Gastroesophageal sphincter (tissue), 4 donors: ENCODE results near the gene ATP5F1D. TPM values are rescaled to one million over a fixed set of nuclear protein-coding genes. Genes with fewer than 3 reads are reported as not detected.
A peak's percentile ranks its signal among the peaks of the same experiment; 100 is the strongest.

Source experiments
- ATAC-seq: fragments of 150-250 bp; one replicate; pipeline ENCODE4 v1.9.1; 2016; ENCODE audit warnings: mild to moderate bottlenecking, moderate library complexity
- H3K27ac ChIP-seq, 4 donors: fragments of 200-600 bp; sonication (generic) in 3 of 4; 1 replicate in 3 of 4; 2 replicates in 1 of 4; pipeline ENCODE4 v1.5.1; 2016 to 2019
- H3K27me3 ChIP-seq: fragments of 200-600 bp; sonication (generic); one replicate; pipeline ENCODE4 v1.5.1; 2019
- H3K36me3 ChIP-seq, 2 donors: fragments of 200-600 bp; sonication (generic); one replicate each; pipeline ENCODE4 v1.5.1; 2019; ENCODE audit warnings: control low read depth in 1 of 2
- H3K4me1 ChIP-seq, 3 donors: fragments of 200-600 bp; sonication (generic); 1 replicate in 2 of 3; 2 replicates in 1 of 3; pipeline ENCODE4 v1.5.1; 2016 to 2019; ENCODE audit warnings: control low read depth in 2 of 3
- H3K4me3 ChIP-seq, 2 donors: fragments of 200-600 bp; sonication (generic); one replicate each; pipeline ENCODE4 v1.5.1; 2019; ENCODE audit warnings: mild to moderate bottlenecking in 1 of 2, moderate library complexity in 1 of 2
- H3K9me3 ChIP-seq, 3 donors: fragments of 200-600 bp; sonication (generic); one replicate each; pipeline ENCODE4 v1.5.1; 2017 to 2019; ENCODE audit warnings: control low read depth in 2 of 3
- EP300 ChIP-seq: sonication (generic); formaldehyde crosslinking; IDR thresholded peaks from one replicate; pipeline ENCODE4 v1.6.1; 2017; ENCODE audit warnings: antibody characterized with exemption, mild to moderate bottlenecking
- POLR2A ChIP-seq, 2 donors: fragments of 450-650 bp; IDR thresholded peaks; one replicate each; pipeline ENCODE4 v1.6.1; 2017; ENCODE audit warnings: antibody characterized with exemption in 2 of 2, mild to moderate bottlenecking in 2 of 2, moderate library complexity in 1 of 2
- POLR2AphosphoS5 ChIP-seq: sonication (generic); formaldehyde crosslinking; IDR thresholded peaks from one replicate; pipeline ENCODE4 v1.6.1; 2017; ENCODE audit warnings: antibody characterized with exemption
- WGBS, 2 donors: methylation state at CpG; one replicate each; pipeline ENCODE4 v1.1.5; 2018; ENCODE audit warnings: low coverage in 1 of 2; 5-methylcytosine and 5-hydroxymethylcytosine counted together
- total RNA-seq, 4 donors: library from RNA; depleted of rRNA; stranded (reverse); fragments of >200 nt; gene quantifications; one replicate each; pipeline ENCODE4 v1.1.0, GENCODE V29; 2016
- TF ChIP-seq, protein P1 (sequence below), 4 experiments: fragments of 200-600 bp in 2 of 4; fragments of 450-650 bp in 2 of 4; sonication (generic) in 1 of 4; IDR thresholded peaks; one replicate each; pipeline ENCODE4 v1.5.1; 2017 to 2019; ENCODE audit warnings: antibody characterized with exemption in 4 of 4, mild to moderate bottlenecking in 2 of 4, moderate library complexity in 2 of 4

ATP5F1D gene
- total RNA-seq, 4 donors from 2014 or later, result 62.3 to 116 (median 84.1) TPM

DNA sequence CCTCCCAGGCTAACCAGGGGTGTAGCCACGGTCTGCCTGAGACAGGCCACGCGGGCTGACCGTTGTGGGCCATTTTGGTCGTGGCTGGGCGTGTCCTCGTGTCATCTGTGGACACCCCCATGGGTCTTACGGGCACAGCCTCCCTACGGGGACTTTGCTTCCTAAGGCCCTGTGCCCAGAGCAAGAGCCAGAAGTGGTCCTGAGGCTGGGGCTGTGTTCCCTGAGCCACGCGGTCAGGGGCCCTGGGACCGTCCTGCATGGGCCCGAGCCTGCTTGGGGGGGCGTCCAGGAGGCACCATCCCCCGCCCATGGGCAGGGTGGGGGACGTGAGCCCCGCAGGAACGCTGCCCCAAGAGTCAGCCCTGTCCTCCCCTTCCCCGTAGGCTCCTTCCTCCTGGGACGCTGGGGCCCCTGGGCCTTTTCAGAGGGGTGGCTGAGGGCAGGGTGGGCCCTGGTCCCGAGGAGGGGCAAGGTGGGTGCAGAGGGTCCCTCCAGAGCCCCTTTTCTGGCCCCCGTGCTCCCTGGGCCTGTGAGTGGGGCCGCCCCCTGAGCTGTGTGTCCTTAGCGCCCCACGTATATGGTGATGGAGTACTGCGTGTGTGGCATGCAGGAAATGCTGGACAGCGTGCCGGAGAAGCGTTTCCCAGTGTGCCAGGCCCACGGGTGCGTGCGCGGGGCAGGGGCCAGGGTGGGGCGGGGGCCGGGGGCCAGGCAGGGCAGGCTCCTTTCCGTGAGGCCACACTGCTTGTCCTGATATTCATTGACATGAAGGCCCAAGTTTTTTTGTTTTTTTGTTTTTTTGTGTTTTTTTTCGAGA lies 22.6 kb upstream of the ATP5F1D start:
- Histone ChIP-seq H3K36me3 (peaks cover 0 to 44% of the 10 kb centered on the region in 2 donors), H3K27ac (peak overlapping the region in 3 of 4 donors; percentile 87 to 89 (median 87)), H3K4me1 (peaks cover 0 to 98% (median 51%) of the 10 kb centered on the region in 3 donors), H3K9me3 (no peaks in the 10 kb centered on the region), H3K27me3 (no peaks in the 10 kb centered on the region), H3K4me3 (no peak overlapping the region)
- ATAC-seq, result no peak
- 76% methylated on average over 3 of the region's 37 CpGs; no CpG with 5 or more reads in 1 of the 2 donors for WGBS, 2 donors
- TF ChIP-seq POLR2A (IDR thresholded peaks at IDR 0.05), result no peak

DNA sequence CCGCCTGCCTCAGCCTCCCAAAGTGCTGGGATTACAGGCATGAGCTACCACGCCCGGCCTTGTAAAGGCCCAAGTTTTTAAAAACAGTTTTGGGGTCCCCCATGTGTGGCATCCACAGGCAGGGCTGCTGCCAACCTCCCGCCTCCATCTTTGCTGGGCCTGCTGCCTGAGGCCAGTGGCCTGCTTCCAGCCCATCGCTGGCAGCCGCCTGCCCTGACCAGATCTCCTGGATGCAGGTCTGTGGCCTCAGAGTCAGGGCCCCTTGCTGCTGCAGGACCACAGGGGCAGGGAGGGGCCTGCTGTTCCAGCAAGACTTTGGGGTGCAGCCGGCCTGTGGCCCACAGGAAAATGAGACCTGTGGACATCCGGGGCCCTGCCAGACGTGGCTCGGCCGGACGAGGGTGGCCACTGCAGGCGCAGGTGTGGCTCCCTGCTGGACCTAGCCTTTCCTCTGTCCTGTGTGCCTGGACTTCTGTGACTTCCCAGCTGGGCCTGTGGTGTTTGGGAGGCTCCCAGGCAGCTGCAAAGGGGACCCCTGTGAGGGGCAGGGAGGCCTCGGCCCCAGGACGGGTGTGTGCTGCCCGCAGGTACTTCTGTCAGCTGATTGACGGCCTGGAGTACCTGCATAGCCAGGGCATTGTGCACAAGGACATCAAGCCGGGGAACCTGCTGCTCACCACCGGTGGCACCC lies 21.6 kb upstream of the ATP5F1D start:
- TF ChIP-seq POLR2AphosphoS5 (no peak), POLR2A (IDR thresholded peaks at IDR 0.05) (no peak), EP300 (no peak)
- TF ChIP-seq, protein P1, sequence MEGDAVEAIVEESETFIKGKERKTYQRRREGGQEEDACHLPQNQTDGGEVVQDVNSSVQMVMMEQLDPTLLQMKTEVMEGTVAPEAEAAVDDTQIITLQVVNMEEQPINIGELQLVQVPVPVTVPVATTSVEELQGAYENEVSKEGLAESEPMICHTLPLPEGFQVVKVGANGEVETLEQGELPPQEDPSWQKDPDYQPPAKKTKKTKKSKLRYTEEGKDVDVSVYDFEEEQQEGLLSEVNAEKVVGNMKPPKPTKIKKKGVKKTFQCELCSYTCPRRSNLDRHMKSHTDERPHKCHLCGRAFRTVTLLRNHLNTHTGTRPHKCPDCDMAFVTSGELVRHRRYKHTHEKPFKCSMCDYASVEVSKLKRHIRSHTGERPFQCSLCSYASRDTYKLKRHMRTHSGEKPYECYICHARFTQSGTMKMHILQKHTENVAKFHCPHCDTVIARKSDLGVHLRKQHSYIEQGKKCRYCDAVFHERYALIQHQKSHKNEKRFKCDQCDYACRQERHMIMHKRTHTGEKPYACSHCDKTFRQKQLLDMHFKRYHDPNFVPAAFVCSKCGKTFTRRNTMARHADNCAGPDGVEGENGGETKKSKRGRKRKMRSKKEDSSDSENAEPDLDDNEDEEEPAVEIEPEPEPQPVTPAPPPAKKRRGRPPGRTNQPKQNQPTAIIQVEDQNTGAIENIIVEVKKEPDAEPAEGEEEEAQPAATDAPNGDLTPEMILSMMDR (IDR thresholded peaks at IDR 0.05), result no peak
- Histone ChIP-seq H3K4me1 (peaks cover 0 to 88% (median 41%) of the 10 kb centered on the region in 3 donors), H3K36me3 (peaks cover 0 to 53% of the 10 kb centered on the region in 2 donors), H3K9me3 (no peaks in the 10 kb centered on the region), H3K4me3 (no peak overlapping the region), H3K27me3 (no peaks in the 10 kb centered on the region), H3K27ac (peak overlapping the region in 2 of 4 donors; percentile 58 to 87)
- no peak for ATAC-seq
- WGBS, 2 donors, result 79 to 100% methylated on average over 3 of the region's 19 CpGs

- no peak for ATAC-seq
- H3K4me3 ChIP-seq, result no peak overlapping the region
- peaks cover 0 to 59% of the 10 kb centered on the region in 2 donors for H3K36me3 ChIP-seq
- H3K27me3 ChIP-seq, result no peaks in the 10 kb centered on the region
- WGBS, 2 donors, result no CpG with 5 or more reads among the region's 33 CpGs
- peaks cover 0 to 83% (median 35%) of the 10 kb centered on the region in 3 donors for H3K4me1 ChIP-seq
- TF ChIP-seq EP300, result no peak
- no peak for TF ChIP-seq POLR2AphosphoS5
- TF ChIP-seq, protein P1 (IDR thresholded peaks at IDR 0.05), result no peak
- no peak for TF ChIP-seq POLR2A (IDR thresholded peaks at IDR 0.05)
- H3K27ac ChIP-seq, result peak overlapping the region in 1 of 4 donors; percentile 58
- H3K9me3 ChIP-seq, result no peaks in the 10 kb centered on the region
Measured at GRCh38 chr19:1220477-1220930, 21.0 kb upstream of the ATP5F1D start.

GRCh38 chr19:1220976-1221903 lies 20.3 kb upstream of the ATP5F1D start:
- H3K27me3 ChIP-seq, result no peaks in the 10 kb centered on the region
- no peaks in the 10 kb centered on the region for H3K9me3 ChIP-seq
- H3K27ac ChIP-seq, result peak overlapping the region in 2 of 4 donors; percentile 31 to 58
- H3K36me3 ChIP-seq, result peaks cover 0 to 66% of the 10 kb centered on the region in 2 donors
- peaks cover 0 to 75% (median 29%) of the 10 kb centered on the region in 3 donors for H3K4me1 ChIP-seq
- TF ChIP-seq POLR2AphosphoS5, result no peak
- TF ChIP-seq, protein P1 (IDR thresholded peaks at IDR 0.05), result peak in 3 of 4 experiments; percentile 58 to 76 (median 68)
- 62% methylated on average over 3 of the region's 38 CpGs; no CpG with 5 or more reads in 1 of the 2 donors for WGBS, 2 donors
- H3K4me3 ChIP-seq, result no peak overlapping the region
- ATAC-seq, result peak; percentile 68

- H3K4me1 ChIP-seq, result peaks cover 0 to 69% (median 23%) of the 10 kb centered on the region in 3 donors
- peaks cover 0 to 73% of the 10 kb centered on the region in 2 donors for H3K36me3 ChIP-seq
- no CpG with 5 or more reads among the region's 22 CpGs for WGBS, 2 donors
- H3K4me3 ChIP-seq, result no peak overlapping the region
- ATAC-seq, result no peak
- no peaks in the 10 kb centered on the region for H3K27me3 ChIP-seq
- H3K9me3 ChIP-seq, result no peaks in the 10 kb centered on the region
- TF ChIP-seq, protein P1 (IDR thresholded peaks at IDR 0.05), result no peak
- TF ChIP-seq POLR2A (IDR thresholded peaks at IDR 0.05), result no peak
- TF ChIP-seq EP300, result no peak
- TF ChIP-seq POLR2AphosphoS5, result no peak
- H3K27ac ChIP-seq, result peak overlapping the region in 2 of 4 donors; percentile 31 to 58
Measured at GRCh38 chr19:1221904-1222255, 19.7 kb upstream of the ATP5F1D start.
